T-helper 2 cell (primary cell): ENCODE results near the gene TMEM217.
A peak's percentile ranks its signal among the peaks of the same experiment; 100 is the strongest.

ENCODE experiments used
- DNase-seq, 5 experiments: peaks; one replicate each; pipeline versions ENCODE4 v3.0.0 to v3.0.0-alpha.2; 2012 to 2022

TMEM217 gene

GRCh38 chr6:37243131-37243815, 14.7 kb downstream of the TMEM217 start:
- no peak for DNase-seq

- no peak for DNase-seq
Observed at GRCh38 chr6:37242429-37243052, 15.4 kb downstream of the TMEM217 start.

- DNase-seq = no peak
Observed at GRCh38 chr6:37241775-37242428, 16.0 kb downstream of the TMEM217 start.

- DNase-seq = no peak
Observed at GRCh38 chr6:37241131-37241530, 16.8 kb downstream of the TMEM217 start.

GRCh38 chr6:37239950-37240713, 17.8 kb downstream of the TMEM217 start:
- peak in 2 of 5 experiments; percentile 67 to 70 for DNase-seq

- no peak for DNase-seq
Observed at GRCh38 chr6:37239526-37239925, 18.4 kb downstream of the TMEM217 start.

GRCh38 chr6:37238381-37238780, 19.6 kb downstream of the TMEM217 start:
- no peak for DNase-seq

GRCh38 chr6:37237789-37238188, 20.2 kb downstream of the TMEM217 start:
- no peak for DNase-seq

- no peak for DNase-seq
Observed at GRCh38 chr6:37236921-37237320, 21.0 kb downstream of the TMEM217 start.

- no peak for DNase-seq
Observed at GRCh38 chr6:37233541-37233940, 24.4 kb downstream of the TMEM217 start.

- no peak for DNase-seq
Observed at GRCh38 chr6:37232430-37233017, 25.4 kb downstream of the TMEM217 start.

- no peak for DNase-seq
Observed at GRCh38 chr6:37230104-37230503, 27.8 kb downstream of the TMEM217 start.

GRCh38 chr6:37225350-37226169, 32.4 kb downstream of the TMEM217 start:
- DNase-seq = no peak

- no peak for DNase-seq
Observed at GRCh38 chr6:37222992-37223391, 35.0 kb downstream of the TMEM217 start.

- DNase-seq = peak; percentile 24 to 93 (median 46)
Observed at GRCh38 chr6:37222125-37222967, 35.6 kb downstream of the TMEM217 start.

- no peak for DNase-seq
Observed at GRCh38 chr6:37221585-37222124, 36.3 kb downstream of the TMEM217 start.

GRCh38 chr6:37218511-37218910, 39.4 kb downstream of the TMEM217 start:
- DNase-seq = no peak

- DNase-seq = no peak
Observed at GRCh38 chr6:37218061-37218460, 39.9 kb downstream of the TMEM217 start.

GRCh38 chr6:37212268-37212667, 45.7 kb downstream of the TMEM217 start:
- DNase-seq = no peak

GRCh38 chr6:37210313-37210968, 47.5 kb downstream of the TMEM217 start:
- peak in 4 of 5 experiments; percentile 54 to 79 (median 58) for DNase-seq
